OCI-LY3 (cell line): ENCODE data around the gene MEG3.

Source experiments
- CTCF ChIP-seq: fragments of 200-600, 300-600 bp; sonication (generic); IDR thresholded peaks from 2 replicates; pipeline ENCODE4 v1.5.1; 2014; ENCODE audit warnings: antibody characterized with exemption, low read length, low read depth
- EZH2phosphoT487 ChIP-seq: fragments of 200-600 bp; shearing (Covaris generic); IDR thresholded peaks from 2 replicates; pipeline ENCODE4 v1.6.1; 2018; ENCODE audit warnings: antibody characterized with exemption, mixed run types, low read depth

DNA sequence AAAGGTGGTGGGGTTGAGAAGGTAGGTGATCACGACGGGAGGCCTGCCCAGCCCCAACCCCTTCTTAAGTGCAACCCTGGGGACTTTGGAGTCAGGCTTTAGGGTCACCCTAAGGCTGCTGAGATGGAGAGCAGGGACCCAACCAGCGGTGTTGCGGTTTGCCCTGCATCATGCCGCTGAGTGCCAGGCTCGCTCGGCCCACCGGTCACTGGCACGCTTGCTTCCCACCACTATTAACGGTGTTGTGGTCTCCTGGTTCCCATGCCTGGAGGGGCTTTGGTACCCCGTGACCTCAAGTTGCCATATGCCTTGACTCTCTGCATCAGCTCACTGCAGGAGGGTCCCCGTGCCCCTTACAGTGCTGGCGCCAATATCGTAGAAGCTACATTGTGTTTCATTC is 18.4 kb upstream of the MEG3 start:
- TF ChIP-seq CTCF (no peak), EZH2phosphoT487 (no peak)
